ENCODE data around the gene PCDH7. TPM values are rescaled to one million over a fixed set of nuclear protein-coding genes. Genes with fewer than 3 reads are reported as not detected.
A peak's percentile ranks its signal among the peaks of the same experiment; 100 is the strongest.

PCDH7 gene
- total RNA-seq, 2 donors from 2014 or later = 90.8 to 102 TPM

GRCh38 chr4:30726090-30726675 lies 6.0 kb downstream of the PCDH7 start:
- Mint-ChIP-seq H3K9me3 (no peaks in the 10 kb centered on the region), H3K4me1 (peaks cover 31% of the 10 kb centered on the region), H3K36me3 (ENCODE audit: low read depth) (peaks cover 29% of the 10 kb centered on the region), H3K4me3 (peak overlapping the region; percentile 94), H3K27ac (no peak overlapping the region), H3K27me3 (ENCODE audit: insufficient read depth) (peaks cover 28% of the 10 kb centered on the region)
- H3K27me3 ChIP-seq (ENCODE audit: control insufficient read depth, insufficient read depth, low read length, poor library complexity, severe bottlenecking) = no peaks in the 10 kb centered on the region
- no peaks in the 10 kb centered on the region for H3K9me3 ChIP-seq (ENCODE audit: control insufficient read depth, low read length)
- peaks cover 22% of the 10 kb centered on the region for H3K36me3 ChIP-seq (ENCODE audit: control insufficient read depth, insufficient read depth, low read length)
- H3K4me1 ChIP-seq (ENCODE audit: control insufficient read depth, insufficient read depth, low read length) = no peaks in the 10 kb centered on the region
- DNase-seq = no peak
- H3K27ac ChIP-seq (ENCODE audit: low read depth, low read length) = no peak overlapping the region
- H3K4me3 ChIP-seq (ENCODE audit: low read length) = peak overlapping the region; percentile 96
- no peak for TF ChIP-seq CTCF (conservative IDR thresholded peaks at IDR 0.05)
- WGBS, 2 experiments (ENCODE audit: insufficient coverage in 1 of 2, insufficient read length in 1 of 2) = 77 to 91% methylated on average over 2 of the region's 2 CpGs
- no peak overlapping the region for H3K9ac ChIP-seq (ENCODE audit: extremely low read depth, low read length, poor library complexity, severe bottlenecking)

GRCh38 chr4:30727409-30727808 lies 7.2 kb downstream of the PCDH7 start:
- Histone ChIP-seq H3K27ac (ENCODE audit: low read depth, low read length) (no peak overlapping the region), H3K27me3 (ENCODE audit: control insufficient read depth, insufficient read depth, low read length, poor library complexity, severe bottlenecking) (no peaks in the 10 kb centered on the region), H3K4me1 (ENCODE audit: control insufficient read depth, insufficient read depth, low read length) (no peaks in the 10 kb centered on the region), H3K9ac (ENCODE audit: extremely low read depth, low read length, poor library complexity, severe bottlenecking) (no peak overlapping the region), H3K4me3 (ENCODE audit: low read length) (peak overlapping the region; percentile 96), H3K9me3 (ENCODE audit: control insufficient read depth, low read length) (no peaks in the 10 kb centered on the region), H3K36me3 (ENCODE audit: control insufficient read depth, insufficient read depth, low read length) (peaks cover 32% of the 10 kb centered on the region)
- H3K27ac Mint-ChIP-seq = no peak overlapping the region
- H3K9me3 Mint-ChIP-seq = no peaks in the 10 kb centered on the region
- DNase-seq = no peak
- H3K4me3 Mint-ChIP-seq = peak overlapping the region; percentile 94
- H3K4me1 Mint-ChIP-seq = peaks cover 31% of the 10 kb centered on the region
- 95% methylated on average over 2 of the region's 2 CpGs; no CpG with 5 or more reads in 1 of the 2 experiments for WGBS, 2 experiments (ENCODE audit: insufficient coverage in 1 of 2, insufficient read length in 1 of 2)
- no peak for TF ChIP-seq CTCF (conservative IDR thresholded peaks at IDR 0.05)
- peaks cover 20% of the 10 kb centered on the region for H3K27me3 Mint-ChIP-seq (ENCODE audit: insufficient read depth)
- peaks cover 34% of the 10 kb centered on the region for H3K36me3 Mint-ChIP-seq (ENCODE audit: low read depth)

DNA sequence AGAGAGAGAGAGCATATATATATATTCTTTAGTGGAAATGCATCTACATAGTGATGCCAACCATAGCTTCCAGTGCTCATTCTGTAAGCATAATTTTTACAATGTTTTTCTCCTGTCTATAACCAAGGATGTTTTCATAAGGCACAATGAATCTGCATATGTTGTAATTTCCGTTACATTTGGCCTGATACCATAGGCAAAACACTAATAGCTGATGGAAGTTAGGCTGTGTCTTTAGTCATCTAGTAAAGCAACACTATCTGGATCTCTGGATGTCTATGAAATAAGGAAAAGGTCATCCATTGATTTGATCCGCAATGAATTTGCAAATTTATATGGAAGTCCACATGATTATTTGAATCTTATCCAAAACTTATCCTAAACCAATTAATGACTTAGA lies 8.1 kb downstream of the PCDH7 start:
- no peaks in the 10 kb centered on the region for H3K4me1 ChIP-seq (ENCODE audit: control insufficient read depth, insufficient read depth, low read length)
- H3K4me3 ChIP-seq (ENCODE audit: low read length) = no peak overlapping the region
- Mint-ChIP-seq H3K4me3 (no peak overlapping the region), H3K9me3 (no peaks in the 10 kb centered on the region), H3K27ac (no peak overlapping the region), H3K36me3 (ENCODE audit: low read depth) (peaks cover 31% of the 10 kb centered on the region), H3K27me3 (ENCODE audit: insufficient read depth) (peaks cover 11% of the 10 kb centered on the region), H3K4me1 (peaks cover 24% of the 10 kb centered on the region)
- no peak overlapping the region for H3K27ac ChIP-seq (ENCODE audit: low read depth, low read length)
- DNase-seq = no peak
- no peak overlapping the region for H3K9ac ChIP-seq (ENCODE audit: extremely low read depth, low read length, poor library complexity, severe bottlenecking)
- WGBS, 2 experiments (ENCODE audit: insufficient coverage in 1 of 2, insufficient read length in 1 of 2) = 98 to 100% methylated on average over 2 of the region's 2 CpGs
- peaks cover 38% of the 10 kb centered on the region for H3K36me3 ChIP-seq (ENCODE audit: control insufficient read depth, insufficient read depth, low read length)
- TF ChIP-seq CTCF (conservative IDR thresholded peaks at IDR 0.05) = no peak
- no peaks in the 10 kb centered on the region for H3K27me3 ChIP-seq (ENCODE audit: control insufficient read depth, insufficient read depth, low read length, poor library complexity, severe bottlenecking)
- no peaks in the 10 kb centered on the region for H3K9me3 ChIP-seq (ENCODE audit: control insufficient read depth, low read length)
